Inflammatory macrophage treated with lipopolysaccharide for 4 hours (primary cell): Measurements from ENCODE around the gene ALDH7A1.
A peak's percentile ranks its signal among the peaks of the same experiment; 100 is the strongest.
"Not testable (repeated sequence)": the region's sequence is repeated elsewhere in the genome, so short reads cannot be mapped to it uniquely, and the experiment has no call there.

ENCODE experiments used
- DNase-seq: peaks from one replicate; pipeline ENCODE4 v3.0.0-alpha.2; 2020

Gene ALDH7A1

GRCh38 chr5:126591549-126591948 is 3.5 kb downstream of the ALDH7A1 start:
- no peak for DNase-seq

GRCh38 chr5:126589536-126590297 is 5.3 kb downstream of the ALDH7A1 start:
- no peak for DNase-seq

GRCh38 chr5:126587551-126588390 is 7.2 kb downstream of the ALDH7A1 start:
- no peak for DNase-seq

GRCh38 chr5:126583761-126584160 is 11.3 kb downstream of the ALDH7A1 start:
- no peak for DNase-seq

GRCh38 chr5:126579716-126580115 is 15.3 kb downstream of the ALDH7A1 start:
- no peak for DNase-seq

GRCh38 chr5:126577415-126577814 is 17.6 kb downstream of the ALDH7A1 start:
- DNase-seq: no peak

GRCh38 chr5:126576974-126577373 is 18.0 kb downstream of the ALDH7A1 start:
- no peak for DNase-seq

GRCh38 chr5:126575644-126576043 is 19.4 kb downstream of the ALDH7A1 start:
- no peak for DNase-seq

GRCh38 chr5:126568206-126568755 is 26.7 kb downstream of the ALDH7A1 start:
- no peak for DNase-seq

GRCh38 chr5:126562823-126563222 is 32.2 kb downstream of the ALDH7A1 start:
- DNase-seq: no peak

GRCh38 chr5:126561908-126562307 is 33.1 kb downstream of the ALDH7A1 start:
- no peak for DNase-seq

- DNase-seq: not testable (repeated sequence)
Observed at GRCh38 chr5:126555101-126555500, 39.9 kb downstream of the ALDH7A1 start.

GRCh38 chr5:126552614-126553013 is 42.4 kb downstream of the ALDH7A1 start:
- DNase-seq: no peak

GRCh38 chr5:126544087-126544740 is 50.8 kb downstream of the ALDH7A1 start:
- peak; percentile 35 for DNase-seq

GRCh38 chr5:126543660-126544059 is 51.4 kb downstream of the ALDH7A1 start:
- no peak for DNase-seq

GRCh38 chr5:126543009-126543408 is 52.0 kb downstream of the ALDH7A1 start:
- no peak for DNase-seq

- DNase-seq: peak; percentile 11
Observed at GRCh38 chr5:126542441-126542840, 52.6 kb downstream of the ALDH7A1 start.

- DNase-seq: no peak
Observed at GRCh38 chr5:126540631-126541030, 54.4 kb downstream of the ALDH7A1 start.

GRCh38 chr5:126538579-126538978 is 56.4 kb downstream of the ALDH7A1 start:
- DNase-seq: no peak

GRCh38 chr5:126536874-126537273 is 58.1 kb downstream of the ALDH7A1 start:
- DNase-seq: no peak

- DNase-seq: no peak
Observed at GRCh38 chr5:126535856-126536545, 59.0 kb downstream of the ALDH7A1 start.

- DNase-seq: no peak
Observed at GRCh38 chr5:126534553-126534952, 60.5 kb downstream of the ALDH7A1 start.
